ENCODE measurements around the gene TBXAS1. TPM values are rescaled to one million over a fixed set of nuclear protein-coding genes. Genes with fewer than 3 reads are reported as not detected.

Gene TBXAS1
- total and polyA plus RNA-seq, 2 of the 8 experiments (the other 6 are each of a cell fraction or from before 2014, with no cell fraction given): 0.86 to 2.1 TPM

DNA sequence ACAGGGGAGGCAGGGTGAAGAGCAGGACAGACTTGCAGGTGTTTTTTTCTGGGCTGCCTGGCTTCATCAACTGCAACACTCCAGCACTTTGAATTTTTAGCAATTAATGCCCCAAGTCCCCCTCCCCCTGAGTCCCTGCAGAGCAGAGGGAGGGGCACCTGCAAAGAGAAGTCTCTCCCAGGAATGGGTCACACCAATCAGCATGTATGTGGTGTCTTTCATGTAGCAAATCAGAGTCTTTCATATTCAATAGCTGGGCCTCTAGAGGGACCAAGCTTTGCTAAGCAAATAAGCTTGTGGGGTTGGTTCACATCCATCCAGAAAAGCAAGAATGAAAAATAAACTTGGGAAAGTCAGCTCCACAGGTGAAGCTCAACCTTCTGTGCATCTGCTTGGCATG is 143.0 kb downstream of the TBXAS1 start:
- no peak overlapping the region for H3K4ac ChIP-seq (replicated peaks; ENCODE audit: insufficient read length, low read depth, low read length)
- no peak overlapping the region for H2BK120ac ChIP-seq (replicated peaks; ENCODE audit: low read depth, low read length)
- FAIRE-seq: peak; percentile 42
- peaks cover 0 to 2% (median 0%) of the 10 kb centered on the region in 4 experiments; a peak in 1 of 7 replicates for H3K27me3 ChIP-seq (replicated peaks in 1 of 4; ENCODE audit: control insufficient read depth in 3 of 4, extremely low read depth in 1 of 4, insufficient read depth in 3 of 4, low read length in 3 of 4)
- H3K36me3 ChIP-seq (ENCODE audit: control insufficient read depth in 2 of 4, insufficient read depth in 4 of 4, low read length in 3 of 4): no peaks in the 10 kb centered on the region
- H2AFZ ChIP-seq (ENCODE audit: low read length): no peak overlapping the region
- no peaks in the 10 kb centered on the region for H4K20me1 ChIP-seq (replicated peaks in 1 of 2; ENCODE audit: control insufficient read depth in 1 of 2, insufficient read depth in 2 of 2, low read length in 2 of 2)
- POLR2A ChIA-PET (ENCODE audit: partially characterized antibody): no interaction called here
- H2BK12ac ChIP-seq (ENCODE audit: low read depth, low read length): no peak overlapping the region
- H3K9ac ChIP-seq (replicated peaks in 1 of 4; ENCODE audit: extremely low read depth in 1 of 4, low read depth in 3 of 4, low read length in 3 of 4): no peak overlapping the region
- CTCF ChIA-PET (ENCODE audit: partially characterized antibody): interaction anchor here (0.5 to 1.5 kb wide), 6 partner anchors 9 to 542 kb away, joined by 3 to 6 read pairs (median 4); no protein-coding TSS in a partner anchor
- no peak overlapping the region for H2BK15ac ChIP-seq (ENCODE audit: low read length)
- no peak overlapping the region for H4K91ac ChIP-seq (replicated peaks; ENCODE audit: insufficient read length, low read length)
- peaks cover 5 to 34% (median 18%) of the 10 kb centered on the region in 4 experiments for H3K4me1 ChIP-seq (replicated peaks in 1 of 4; ENCODE audit: control insufficient read depth in 3 of 4, insufficient read depth in 4 of 4, low read length in 3 of 4)
- no peaks in the 10 kb centered on the region for H3K79me2 ChIP-seq (ENCODE audit: control insufficient read depth in 1 of 2, insufficient read depth in 2 of 2, low read length in 2 of 2)
- DNase-seq (ENCODE audit: low read depth in 1 of 2, low spot score in 2 of 2): no peak
- TF ChIP-seq, protein P1, sequence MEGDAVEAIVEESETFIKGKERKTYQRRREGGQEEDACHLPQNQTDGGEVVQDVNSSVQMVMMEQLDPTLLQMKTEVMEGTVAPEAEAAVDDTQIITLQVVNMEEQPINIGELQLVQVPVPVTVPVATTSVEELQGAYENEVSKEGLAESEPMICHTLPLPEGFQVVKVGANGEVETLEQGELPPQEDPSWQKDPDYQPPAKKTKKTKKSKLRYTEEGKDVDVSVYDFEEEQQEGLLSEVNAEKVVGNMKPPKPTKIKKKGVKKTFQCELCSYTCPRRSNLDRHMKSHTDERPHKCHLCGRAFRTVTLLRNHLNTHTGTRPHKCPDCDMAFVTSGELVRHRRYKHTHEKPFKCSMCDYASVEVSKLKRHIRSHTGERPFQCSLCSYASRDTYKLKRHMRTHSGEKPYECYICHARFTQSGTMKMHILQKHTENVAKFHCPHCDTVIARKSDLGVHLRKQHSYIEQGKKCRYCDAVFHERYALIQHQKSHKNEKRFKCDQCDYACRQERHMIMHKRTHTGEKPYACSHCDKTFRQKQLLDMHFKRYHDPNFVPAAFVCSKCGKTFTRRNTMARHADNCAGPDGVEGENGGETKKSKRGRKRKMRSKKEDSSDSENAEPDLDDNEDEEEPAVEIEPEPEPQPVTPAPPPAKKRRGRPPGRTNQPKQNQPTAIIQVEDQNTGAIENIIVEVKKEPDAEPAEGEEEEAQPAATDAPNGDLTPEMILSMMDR (IDR thresholded peaks at IDR 0.05; ENCODE audit: control extremely low read depth in 1 of 3, insufficient read depth in 1 of 3, low read depth in 1 of 3, low read length in 3 of 3): no peak
- TF ChIP-seq SP1 (IDR thresholded peaks at IDR 0.05; ENCODE audit: low read depth, low read length) (peak; percentile 58; the same call in 1 of the 2 replicates), POLR2A (IDR thresholded peaks at IDR 0.05; ENCODE audit: control extremely low read depth in 1 of 2, low read depth in 2 of 2, low read length in 2 of 2) (no peak), RFX5 (IDR thresholded peaks at IDR 0.05; ENCODE audit: borderline replicate concordance, low read depth, low read length) (no peak), CREB1 (IDR thresholded peaks at IDR 0.05) (0 out of 2 replicates have a peak, but pooled peaks have one; percentile 16)
- TF ChIP-seq, protein P2, sequence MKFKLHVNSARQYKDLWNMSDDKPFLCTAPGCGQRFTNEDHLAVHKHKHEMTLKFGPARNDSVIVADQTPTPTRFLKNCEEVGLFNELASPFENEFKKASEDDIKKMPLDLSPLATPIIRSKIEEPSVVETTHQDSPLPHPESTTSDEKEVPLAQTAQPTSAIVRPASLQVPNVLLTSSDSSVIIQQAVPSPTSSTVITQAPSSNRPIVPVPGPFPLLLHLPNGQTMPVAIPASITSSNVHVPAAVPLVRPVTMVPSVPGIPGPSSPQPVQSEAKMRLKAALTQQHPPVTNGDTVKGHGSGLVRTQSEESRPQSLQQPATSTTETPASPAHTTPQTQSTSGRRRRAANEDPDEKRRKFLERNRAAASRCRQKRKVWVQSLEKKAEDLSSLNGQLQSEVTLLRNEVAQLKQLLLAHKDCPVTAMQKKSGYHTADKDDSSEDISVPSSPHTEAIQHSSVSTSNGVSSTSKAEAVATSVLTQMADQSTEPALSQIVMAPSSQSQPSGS (IDR thresholded peaks at IDR 0.05; ENCODE audit: low read length): no peak
- H3K4me2 ChIP-seq (ENCODE audit: insufficient read depth in 1 of 2, low read depth in 2 of 2, low read length in 2 of 2): peak overlapping the region; percentile 48 to 52
- no peak overlapping the region for H3K56ac ChIP-seq (replicated peaks; ENCODE audit: insufficient read length, low read depth, low read length)
- H3K27ac ChIP-seq (ENCODE audit: low read depth, low read length): no peak overlapping the region
- no peak overlapping the region for H4K8ac ChIP-seq (ENCODE audit: extremely low read depth, insufficient read depth, low read length)
- no peak overlapping the region; the same call in 1 of the 2 replicates for H3K18ac ChIP-seq (ENCODE audit: extremely low read depth, low read length)
- H3K23ac ChIP-seq (ENCODE audit: insufficient read length): no peak overlapping the region
- peak overlapping the region; percentile 31 for H4K5ac ChIP-seq (ENCODE audit: insufficient read length, low read depth, low read length)
- no peak overlapping the region for H3K14ac ChIP-seq (ENCODE audit: insufficient read length)
- H3K79me1 ChIP-seq (ENCODE audit: low read depth, low read length): no peaks in the 10 kb centered on the region
- no peak overlapping the region for H2AK5ac ChIP-seq (ENCODE audit: low read depth, low read length)
- H3K23me2 ChIP-seq (ENCODE audit: low read depth, low read length): no peaks in the 10 kb centered on the region
- H3K4me3 ChIP-seq (ENCODE audit: extremely low read depth in 1 of 4, insufficient read depth in 2 of 4, low read depth in 3 of 4, low read length in 4 of 4): 0 out of 8 replicates have a peak overlapping the region, but pooled peaks of 1 of the 4 experiments have one; percentile 7
- no peaks in the 10 kb centered on the region for H3K9me3 ChIP-seq (ENCODE audit: insufficient read depth in 2 of 2, low read depth in 1 of 2, low read length in 1 of 2)
- H2BK20ac ChIP-seq (ENCODE audit: low read length): 0 out of 2 replicates have a peak overlapping the region, but pooled peaks have one; percentile 66
- no peak overlapping the region; the same call in 1 of the 2 replicates for H2BK5ac ChIP-seq (ENCODE audit: low read depth, low read length)

Measured in H1 (cell line).